K562 (cell line): ENCODE measurements around the gene TPRG1L. TPM values are rescaled to one million over a fixed set of nuclear protein-coding genes. Genes with fewer than 3 reads are reported as not detected.

Source experiments
- CREBBP ChIP-seq: IDR thresholded peaks from one replicate; pipeline ENCODE4 v1.6.1; 2012; ENCODE audit warnings: low read depth, mild to moderate bottlenecking, control low read depth, inconsistent platforms, low read length
- ERF ChIP-seq: fragments of 450-650 bp; formaldehyde crosslinking; IDR thresholded peaks from 2 replicates; pipeline ENCODE4 v1.4.0; 2020; ENCODE audit warnings: mild to moderate bottlenecking, mixed read lengths
- ESRRB ChIP-seq: fragments of 250-450 bp; sonication (Bioruptor Pico); IDR thresholded peaks from 2 replicates; pipeline ENCODE4 v1.5.0; 2020; ENCODE audit warnings: mild to moderate bottlenecking, moderate library complexity, borderline replicate concordance
- GATA2 ChIP-seq: sonication (generic); formaldehyde crosslinking; IDR thresholded peaks from 2 replicates; pipeline ENCODE4 v1.4.0; 2020; ENCODE audit warnings: mild to moderate bottlenecking, missing genetic modification reagents
- GTF2E2 ChIP-seq: fragments of 200-800 bp; sonication (Bioruptor generic); IDR thresholded peaks from 2 replicates; pipeline ENCODE4 v1.6.1; 2016; ENCODE audit warnings: missing genetic modification characterization, missing compliant biosample characterization
- HNRNPK ChIP-seq: fragments of 200-400 bp; formaldehyde crosslinking; IDR thresholded peaks from one replicate; pipeline ENCODE4 v1.6.1; 2018; ENCODE audit warnings: mild to moderate bottlenecking, low read depth, low read length; ENCODE audit not compliant: poor library complexity, severe bottlenecking
- JUND ChIP-seq, 2 experiments: IDR thresholded peaks; 2 replicates in 1 of 2; 3 replicates in 1 of 2; pipeline ENCODE4 v1.6.1; 2011; ENCODE audit warnings: borderline replicate concordance in 2 of 2, low read depth in 2 of 2, low read length in 2 of 2, improper control_type of control experiment in 1 of 2, missing biosample characterization in 1 of 2, missing genetic modification characterization in 1 of 2, missing genetic modification reagents in 1 of 2
- NR2C2 ChIP-seq, 2 experiments: fragments of 200-800 bp in 1 of 2; sonication (Bioruptor generic) in 1 of 2; sonication (generic) in 1 of 2; formaldehyde crosslinking in 1 of 2; IDR thresholded peaks; 2 replicates each; pipeline versions ENCODE4 v1.6.1 to v1.8.0; 2016 to 2022; ENCODE audit warnings: mild to moderate bottlenecking in 1 of 2, missing compliant biosample characterization in 1 of 2, missing genetic modification characterization in 1 of 2, missing genetic modification reagents in 1 of 2
- RCOR1 ChIP-seq, 2 experiments: IDR thresholded peaks; 2 replicates each; pipeline ENCODE4 v1.6.1; 2012; ENCODE audit warnings: low read depth in 2 of 2, low read length in 2 of 2, borderline replicate concordance in 1 of 2, improper control_type of control experiment in 1 of 2
- SNRNP70 ChIP-seq: fragments of 200-400 bp; formaldehyde crosslinking; optimal IDR thresholded peaks from 2 replicates; pipeline ENCODE3; 2017; ENCODE audit warnings: low read depth, low read length
- SPI1 ChIP-seq: IDR thresholded peaks from 2 replicates; pipeline ENCODE4 v1.6.1; 2011; ENCODE audit warnings: low read depth, low read length, control low read depth, borderline replicate concordance
- SRSF7 ChIP-seq: fragments of 200-400 bp; formaldehyde crosslinking; optimal IDR thresholded peaks from 2 replicates; pipeline ENCODE3; 2017; ENCODE audit warnings: mild to moderate bottlenecking, low read depth, low read length
- TCF7L2 ChIP-seq: fragments of 150-350 bp; IDR thresholded peaks from 2 replicates; pipeline ENCODE4 v1.6.1; 2016; ENCODE audit warnings: low read depth, mild to moderate bottlenecking, low read length, moderate library complexity
- TRIM24 ChIP-seq, 2 experiments: fragments of 450-650 bp; IDR thresholded peaks; 2 replicates each; pipeline ENCODE4 v1.6.1; 2016
- ZEB2 ChIP-seq: fragments of 450-650 bp; IDR thresholded peaks from 2 replicates; pipeline ENCODE4 v1.6.1; 2016
- ZNF263 ChIP-seq: sonication (generic); formaldehyde crosslinking; IDR thresholded peaks from 2 replicates; pipeline ENCODE4 v1.8.0; 2022; ENCODE audit warnings: mild to moderate bottlenecking, missing genetic modification reagents, borderline replicate concordance
- ZNF57 ChIP-seq: fragments of 450-650 bp; formaldehyde crosslinking; IDR thresholded peaks from 2 replicates; pipeline ENCODE4 v1.4.0; 2020; ENCODE audit warnings: mild to moderate bottlenecking, moderate library complexity
- ZNF584 ChIP-seq: fragments of 200-800 bp; sonication (Bioruptor generic); IDR thresholded peaks from 2 replicates; pipeline ENCODE4 v1.6.1; 2016; ENCODE audit warnings: low read depth, mild to moderate bottlenecking, missing genetic modification characterization, missing compliant biosample characterization
- ZNF644 ChIP-seq: fragments of 200-800 bp; sonication (Bioruptor generic); IDR thresholded peaks from 2 replicates; pipeline ENCODE4 v1.6.1; 2016; ENCODE audit warnings: low read depth, missing genetic modification characterization, missing compliant biosample characterization
- polyA plus RNA-seq, 8 experiments: library from polyadenylated mRNA; depleted of rRNA in 4 of 8; stranded (reverse) in 5 of 8; unstranded in 3 of 8; fragments of >200 nt; fragmentation: Nextera tagmentation in 2 of 8; fragmentation: Illumina TruSeq in 1 of 8; extraction: Ambion mirVana in 2 of 8; extraction: Trizol in 1 of 8; gene quantifications; 2 replicates each; pipeline versions ENCODE4 v1.2.1 to v1.2.3, GENCODE V29; 2011 to 2014; ENCODE audit warnings: inconsistent platforms in 1 of 8, missing spikeins in 1 of 8
- total RNA-seq, 7 experiments: library from RNA; depleted of rRNA in 6 of 7; stranded (reverse); fragments of >200 nt in 6 of 7; fragmentation: Illumina TruSeq in 2 of 7; extraction: Trizol in 2 of 7; gene quantifications; 2 replicates each; pipeline versions ENCODE4 v1.2.1 to v1.2.3, GENCODE V29; 2011 to 2021; ENCODE audit warnings: low replicate concordance in 1 of 7
- TF ChIP-seq, protein P1 (sequence below): fragments of 450-650 bp; IDR thresholded peaks from 2 replicates; pipeline ENCODE4 v1.6.1; 2016; ENCODE audit warnings: borderline replicate concordance
- TF ChIP-seq, protein P2 (sequence below): fragments of 450-650 bp; formaldehyde crosslinking; conservative IDR thresholded peaks from 2 replicates; pipeline ENCODE4 v1.4.0; 2022; ENCODE audit warnings: mild to moderate bottlenecking, missing genetic modification characterization
- TF ChIP-seq, protein P3 (sequence below): fragments of 450-650 bp; formaldehyde crosslinking; IDR thresholded peaks from 2 replicates; pipeline ENCODE4 v1.4.0; 2022; ENCODE audit warnings: missing genetic modification characterization
- TF ChIP-seq, protein P4 (sequence below): sonication (generic); formaldehyde crosslinking; IDR thresholded peaks from 2 replicates; pipeline ENCODE4 v1.8.1; 2022; ENCODE audit warnings: missing genetic modification reagents

Gene TPRG1L
- total and polyA plus RNA-seq, 9 of the 15 experiments (the other 6 are each of a cell fraction or from before 2014, with no cell fraction given): 1.6 to 11.0 (median 6.2) TPM

DNA sequence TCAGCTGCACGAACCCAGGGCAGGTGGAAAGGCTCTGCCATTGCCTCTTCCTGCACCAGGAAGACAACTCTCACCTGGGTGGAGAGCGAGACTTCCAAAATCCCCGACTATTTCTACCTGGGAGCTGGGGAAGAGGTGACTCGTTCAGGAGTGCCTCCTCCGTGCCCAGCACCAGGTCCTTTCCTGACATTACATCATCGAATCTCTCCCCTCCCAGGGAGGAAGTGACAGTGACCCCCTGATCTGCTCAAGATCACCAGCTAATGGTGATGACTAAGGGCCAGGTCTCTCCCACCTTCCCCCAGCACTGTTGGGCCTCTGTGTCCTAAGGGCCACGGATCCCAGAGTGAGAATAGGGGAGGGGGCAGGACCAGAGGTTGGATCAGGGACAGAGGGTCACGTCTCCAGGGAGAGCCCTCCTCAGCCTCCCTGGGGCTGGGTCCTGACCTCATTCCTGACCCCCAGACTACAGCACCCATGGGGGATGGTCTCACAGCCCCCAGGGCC, 20.3 kb upstream of the TPRG1L start (continued):
- TF ChIP-seq JUND (IDR thresholded peaks at IDR 0.05; ENCODE audit: borderline replicate concordance, low read depth, low read length) (peak; percentile 87), JUND (tag; IDR thresholded peaks at IDR 0.05; ENCODE audit: borderline replicate concordance, low read depth, low read length) (no peak; the same call in 2 of the 3 replicates), ZEB2 (peak; percentile 67), GTF2E2 (no peak), CREBBP (no peak), ERF (CRISPR knock-in tag) (no peak), SRSF7 (no peak), SNRNP70 (no peak), SPI1 (peak; percentile 86), ZNF263 (CRISPR knock-in tag) (no peak; the same call in 1 of the 2 replicates), ZNF584 (CRISPR knock-in tag) (0 out of 2 replicates have a peak, but pooled peaks have one; percentile 45), ESRRB (CRISPR knock-in tag) (no peak), ZNF644 (tag) (no peak), TRIM24 (IDR thresholded peaks at IDR 0.05) (peak; percentile 7 to 28; a peak in 2 of 4 replicates), ZNF57 (CRISPR knock-in tag) (no peak), HNRNPK (no peak), NR2C2 (CRISPR knock-in tag; IDR thresholded peaks at IDR 0.05) (no peak), NR2C2 (tag; IDR thresholded peaks at IDR 0.05) (peak; percentile 63; the same call in 1 of the 2 replicates), TCF7L2 (no peak), GATA2 (CRISPR knock-in tag) (no peak), RCOR1 (IDR thresholded peaks at IDR 0.05; ENCODE audit: borderline replicate concordance in 1 of 2, low read depth in 2 of 2, low read length in 2 of 2) (peak in 1 of 2 experiments; percentile 21; a peak in 1 of 4 replicates)
- TF ChIP-seq, protein P1, sequence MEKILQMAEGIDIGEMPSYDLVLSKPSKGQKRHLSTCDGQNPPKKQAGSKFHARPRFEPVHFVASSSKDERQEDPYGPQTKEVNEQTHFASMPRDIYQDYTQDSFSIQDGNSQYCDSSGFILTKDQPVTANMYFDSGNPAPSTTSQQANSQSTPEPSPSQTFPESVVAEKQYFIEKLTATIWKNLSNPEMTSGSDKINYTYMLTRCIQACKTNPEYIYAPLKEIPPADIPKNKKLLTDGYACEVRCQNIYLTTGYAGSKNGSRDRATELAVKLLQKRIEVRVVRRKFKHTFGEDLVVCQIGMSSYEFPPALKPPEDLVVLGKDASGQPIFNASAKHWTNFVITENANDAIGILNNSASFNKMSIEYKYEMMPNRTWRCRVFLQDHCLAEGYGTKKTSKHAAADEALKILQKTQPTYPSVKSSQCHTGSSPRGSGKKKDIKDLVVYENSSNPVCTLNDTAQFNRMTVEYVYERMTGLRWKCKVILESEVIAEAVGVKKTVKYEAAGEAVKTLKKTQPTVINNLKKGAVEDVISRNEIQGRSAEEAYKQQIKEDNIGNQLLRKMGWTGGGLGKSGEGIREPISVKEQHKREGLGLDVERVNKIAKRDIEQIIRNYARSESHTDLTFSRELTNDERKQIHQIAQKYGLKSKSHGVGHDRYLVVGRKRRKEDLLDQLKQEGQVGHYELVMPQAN: no peak
- TF ChIP-seq, protein P2, sequence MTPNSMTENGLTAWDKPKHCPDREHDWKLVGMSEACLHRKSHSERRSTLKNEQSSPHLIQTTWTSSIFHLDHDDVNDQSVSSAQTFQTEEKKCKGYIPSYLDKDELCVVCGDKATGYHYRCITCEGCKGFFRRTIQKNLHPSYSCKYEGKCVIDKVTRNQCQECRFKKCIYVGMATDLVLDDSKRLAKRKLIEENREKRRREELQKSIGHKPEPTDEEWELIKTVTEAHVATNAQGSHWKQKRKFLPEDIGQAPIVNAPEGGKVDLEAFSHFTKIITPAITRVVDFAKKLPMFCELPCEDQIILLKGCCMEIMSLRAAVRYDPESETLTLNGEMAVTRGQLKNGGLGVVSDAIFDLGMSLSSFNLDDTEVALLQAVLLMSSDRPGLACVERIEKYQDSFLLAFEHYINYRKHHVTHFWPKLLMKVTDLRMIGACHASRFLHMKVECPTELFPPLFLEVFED: no peak
- TF ChIP-seq, protein P3, sequence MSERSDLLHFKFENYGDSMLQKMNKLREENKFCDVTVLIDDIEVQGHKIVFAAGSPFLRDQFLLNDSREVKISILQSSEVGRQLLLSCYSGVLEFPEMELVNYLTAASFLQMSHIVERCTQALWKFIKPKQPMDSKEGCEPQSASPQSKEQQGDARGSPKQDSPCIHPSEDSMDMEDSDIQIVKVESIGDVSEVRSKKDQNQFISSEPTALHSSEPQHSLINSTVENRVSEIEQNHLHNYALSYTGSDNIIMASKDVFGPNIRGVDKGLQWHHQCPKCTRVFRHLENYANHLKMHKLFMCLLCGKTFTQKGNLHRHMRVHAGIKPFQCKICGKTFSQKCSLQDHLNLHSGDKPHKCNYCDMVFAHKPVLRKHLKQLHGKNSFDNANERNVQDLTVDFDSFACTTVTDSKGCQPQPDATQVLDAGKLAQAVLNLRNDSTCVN (CRISPR knock-in tag): no peak
- TF ChIP-seq, protein P4, sequence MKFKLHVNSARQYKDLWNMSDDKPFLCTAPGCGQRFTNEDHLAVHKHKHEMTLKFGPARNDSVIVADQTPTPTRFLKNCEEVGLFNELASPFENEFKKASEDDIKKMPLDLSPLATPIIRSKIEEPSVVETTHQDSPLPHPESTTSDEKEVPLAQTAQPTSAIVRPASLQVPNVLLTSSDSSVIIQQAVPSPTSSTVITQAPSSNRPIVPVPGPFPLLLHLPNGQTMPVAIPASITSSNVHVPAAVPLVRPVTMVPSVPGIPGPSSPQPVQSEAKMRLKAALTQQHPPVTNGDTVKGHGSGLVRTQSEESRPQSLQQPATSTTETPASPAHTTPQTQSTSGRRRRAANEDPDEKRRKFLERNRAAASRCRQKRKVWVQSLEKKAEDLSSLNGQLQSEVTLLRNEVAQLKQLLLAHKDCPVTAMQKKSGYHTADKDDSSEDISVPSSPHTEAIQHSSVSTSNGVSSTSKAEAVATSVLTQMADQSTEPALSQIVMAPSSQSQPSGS (CRISPR knock-in tag): no peak
